RPMI8226 (cell line): Measurements from ENCODE around the gene MAFB.
A peak's percentile ranks its signal among the peaks of the same experiment; 100 is the strongest.

Experiments used
- DNase-seq: peaks from one replicate; pipeline ENCODE4 v3.0.0-alpha.2; 2015

Gene MAFB

DNA sequence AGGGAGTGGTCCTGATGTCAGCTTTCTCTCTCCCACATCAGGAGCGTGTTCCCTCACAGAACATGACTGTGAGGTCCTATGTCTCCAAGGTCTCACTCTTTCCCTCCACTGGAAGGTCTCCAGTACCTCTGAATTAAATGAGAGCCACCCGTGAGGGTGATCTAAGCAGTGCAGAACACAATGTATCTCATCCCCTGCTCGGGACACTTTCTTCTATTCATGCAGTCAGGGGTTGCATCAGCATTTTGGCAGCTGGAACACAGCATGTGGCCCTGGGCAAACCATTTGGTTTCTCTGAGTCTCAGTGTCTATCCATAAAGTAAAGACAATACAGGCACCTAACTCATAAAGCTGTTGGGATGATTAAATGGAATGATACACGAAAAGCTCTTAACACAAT, 34.2 kb downstream of the MAFB start:
- no peak for DNase-seq

- no peak for DNase-seq
These were observed 36.5 kb downstream of the MAFB start for GRCh38 chr20:40652441-40652987.

DNA sequence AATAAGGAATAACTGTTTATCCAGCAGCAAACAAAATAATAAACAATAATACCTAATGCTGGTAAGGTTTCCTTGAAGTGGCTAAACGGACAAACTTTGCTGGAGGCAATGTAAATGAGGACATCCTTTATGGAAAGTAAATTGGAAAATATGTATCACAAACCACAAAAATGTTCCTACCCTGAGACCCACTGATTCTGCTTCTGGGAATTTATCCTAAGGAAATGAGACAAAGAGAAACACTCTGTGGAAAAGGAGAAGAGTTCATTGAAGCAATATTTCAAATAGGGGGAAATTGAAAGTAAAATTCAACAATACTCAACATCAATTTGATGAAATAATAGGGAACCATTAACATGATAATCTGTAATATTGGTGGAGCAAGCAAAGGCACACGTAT, 37.9 kb downstream of the MAFB start:
- DNase-seq: no peak

GRCh38 chr20:40650707-40651106, 38.3 kb downstream of the MAFB start:
- DNase-seq: no peak

DNA sequence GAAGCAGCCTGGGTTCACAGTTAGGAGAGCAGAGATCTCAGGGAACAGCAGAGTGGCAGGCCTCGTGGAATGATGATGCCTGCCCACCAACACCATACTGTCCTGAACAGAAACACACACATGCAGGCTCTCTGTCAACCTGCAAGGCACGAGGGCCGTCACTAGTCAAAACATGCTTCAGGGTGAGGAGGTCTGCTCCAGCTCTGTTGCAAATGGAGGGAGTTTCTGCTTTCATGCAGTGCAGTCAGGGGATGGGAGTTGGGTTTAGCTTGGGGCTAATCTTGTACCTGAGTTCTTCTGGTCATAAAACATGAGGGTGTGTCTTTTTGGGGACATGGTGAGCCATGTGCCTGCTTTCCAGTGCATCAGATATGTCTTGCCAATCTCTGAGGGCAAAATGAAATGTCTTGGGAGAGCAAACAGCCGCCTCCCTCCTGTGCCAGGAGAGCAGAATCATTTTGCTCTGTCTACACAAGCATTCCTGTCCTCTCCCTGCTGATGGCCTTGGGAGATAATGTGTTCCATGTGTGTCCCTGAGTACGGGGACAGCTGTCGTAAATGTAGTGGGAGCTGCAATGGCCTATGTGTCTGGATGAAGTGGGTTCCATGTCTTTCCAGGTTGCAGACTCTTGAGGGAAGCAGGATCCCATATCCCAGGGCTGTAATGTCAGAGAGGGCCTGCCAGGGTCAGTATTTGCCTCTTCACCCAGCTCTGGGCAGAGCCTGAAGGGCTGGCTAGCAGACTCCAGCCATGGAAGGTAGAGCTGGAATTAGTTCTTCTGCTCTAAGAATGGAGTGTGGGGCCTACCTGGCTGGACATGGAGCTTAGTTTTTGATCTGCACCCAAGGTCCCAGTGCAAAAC, 40.6 kb downstream of the MAFB start:
- DNase-seq: no peak

DNA sequence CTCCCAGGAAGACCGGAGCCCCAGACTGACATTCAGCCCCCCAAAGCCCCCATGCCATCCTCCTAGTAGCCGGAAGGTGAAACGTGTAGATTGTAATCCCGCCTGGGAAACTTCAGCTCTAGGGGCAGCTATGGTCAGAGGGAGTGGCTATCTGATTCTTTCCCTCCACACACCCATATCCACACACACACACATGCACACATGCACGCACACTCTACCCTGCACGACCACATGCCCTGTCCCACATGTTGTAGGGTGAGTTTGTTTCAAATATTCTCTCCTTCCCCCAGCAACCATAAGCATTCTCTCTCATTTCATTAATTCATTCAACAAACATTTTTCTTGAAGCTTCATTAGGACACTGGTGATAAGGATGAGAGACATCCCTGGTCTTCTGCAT, 42.2 kb downstream of the MAFB start:
- no peak for DNase-seq

- DNase-seq: no peak
These were observed 42.7 kb downstream of the MAFB start for GRCh38 chr20:40646361-40646760.

- no peak for DNase-seq
These were observed 44.2 kb downstream of the MAFB start for GRCh38 chr20:40644863-40645262.

GRCh38 chr20:40643891-40644290, 45.1 kb downstream of the MAFB start:
- DNase-seq: no peak

DNA sequence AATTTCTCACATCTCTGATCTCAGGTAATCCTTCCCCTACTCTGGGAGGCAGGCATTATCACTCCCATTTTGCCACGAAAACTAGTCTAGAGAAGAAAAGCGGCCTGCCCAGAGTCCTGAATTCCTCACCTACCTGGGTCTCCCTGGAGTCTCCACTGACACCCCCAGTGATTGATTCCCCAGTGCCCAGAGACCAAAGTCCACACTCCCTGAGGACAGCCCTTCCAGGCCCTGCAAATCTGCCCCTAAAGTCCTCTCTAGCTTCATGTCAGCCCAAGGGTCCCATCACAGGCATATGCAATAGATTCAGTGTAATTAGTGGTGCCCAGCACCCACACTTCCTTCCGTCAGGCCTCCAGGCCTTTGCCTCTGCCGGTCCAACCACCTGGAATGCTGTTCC, 47.2 kb downstream of the MAFB start:
- DNase-seq: no peak

DNA sequence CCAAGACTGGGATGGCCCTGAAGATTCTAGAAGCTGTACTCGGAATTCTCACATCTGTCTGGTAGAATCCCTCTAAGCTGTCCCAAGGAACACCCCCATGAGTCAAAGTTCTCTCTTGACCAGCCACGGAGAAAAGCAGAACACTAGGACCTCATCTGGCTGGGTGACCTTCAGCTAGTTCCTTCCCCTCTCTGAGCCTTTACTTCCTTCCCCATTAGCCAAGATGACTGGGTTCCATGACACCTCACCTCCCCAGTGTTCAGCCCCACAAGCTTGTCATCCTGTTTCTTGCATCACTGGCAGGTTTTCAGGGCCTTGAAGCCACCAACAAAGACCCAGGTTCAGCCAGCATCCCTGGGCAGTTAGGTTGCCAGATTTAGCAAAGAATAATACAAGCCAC, 47.8 kb downstream of the MAFB start:
- DNase-seq: no peak

DNA sequence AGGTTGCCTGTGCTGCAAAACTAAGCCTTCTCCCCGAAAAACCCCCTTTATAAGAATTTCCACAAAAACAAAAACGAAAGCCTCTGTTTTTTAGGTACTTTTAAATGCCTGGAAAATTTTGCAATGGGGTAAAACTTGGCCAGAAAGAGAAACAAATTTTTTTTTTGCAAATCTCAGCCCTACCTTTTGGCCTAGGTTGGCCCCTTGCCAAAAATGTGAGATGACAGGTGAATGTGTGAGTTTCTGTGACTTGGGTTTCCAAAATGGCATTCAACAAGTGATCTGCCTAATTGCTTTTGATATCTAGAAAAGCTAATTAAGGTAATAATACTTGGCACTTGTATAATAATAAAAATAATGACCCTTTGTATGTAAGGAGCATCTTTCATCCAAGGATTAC, 48.4 kb downstream of the MAFB start:
- DNase-seq: peak; percentile 11

- no peak for DNase-seq
These were observed 49.2 kb downstream of the MAFB start for GRCh38 chr20:40639676-40640355.

DNA sequence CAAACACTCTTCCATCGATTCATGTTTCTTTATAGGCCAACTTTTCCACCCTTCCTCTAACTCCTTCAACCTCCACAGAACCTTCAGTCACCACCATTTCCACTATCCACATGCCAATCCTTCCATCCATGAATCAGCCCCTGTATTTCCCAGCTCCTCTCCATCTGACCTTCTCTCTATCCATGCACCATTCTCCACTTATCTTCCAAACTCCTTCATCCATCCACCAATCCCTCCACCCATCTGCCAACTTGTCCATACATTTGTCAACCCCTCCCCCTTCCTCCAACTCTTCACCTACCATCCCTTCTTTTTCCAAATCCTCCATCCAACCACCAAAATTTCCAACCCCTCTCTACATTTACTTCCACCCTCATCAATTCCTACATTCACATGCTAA, 49.9 kb downstream of the MAFB start:
- DNase-seq: no peak

- no peak for DNase-seq
These were observed 50.6 kb downstream of the MAFB start for GRCh38 chr20:40638414-40638813.

- DNase-seq: no peak
These were observed 51.9 kb downstream of the MAFB start for GRCh38 chr20:40637176-40637575.

DNA sequence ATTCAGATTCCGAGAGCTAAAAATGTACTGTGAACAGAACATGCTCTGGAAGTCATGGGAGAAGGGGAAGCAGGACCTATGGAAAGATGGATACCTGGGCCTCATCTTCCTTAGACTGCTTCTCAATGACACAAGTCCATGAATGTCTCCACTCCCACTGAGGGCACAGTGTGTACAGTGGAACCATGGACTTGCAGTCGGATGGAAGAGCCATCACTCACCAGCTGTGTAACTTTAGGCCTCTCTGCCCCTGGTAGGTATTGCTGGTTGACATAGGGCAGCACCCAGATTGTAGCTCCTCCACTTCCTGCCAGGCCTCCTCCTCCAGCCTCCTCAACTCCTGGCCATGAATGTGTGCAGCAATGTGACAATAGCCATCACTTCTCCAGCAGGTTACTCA, 52.5 kb downstream of the MAFB start:
- DNase-seq: no peak

GRCh38 chr20:40635971-40636370, 53.1 kb downstream of the MAFB start:
- DNase-seq: no peak
